Cardiac muscle cell (in vitro differentiated cells and primary cell): ENCODE results near the gene PARD3. TPM values are rescaled to one million over a fixed set of nuclear protein-coding genes. Genes with fewer than 3 reads are reported as not detected.

ENCODE experiments used
- DNase-seq, 2 donors: peaks; one replicate each; pipeline versions ENCODE4 v3.0.0 to v3.0.0-alpha.2; 2010 to 2017; ENCODE audit warnings: low read depth in 1 of 2, low spot score in 1 of 2
- H3K27ac ChIP-seq: fragments of 200-600 bp; sonication (generic); 2 replicates; pipeline ENCODE4 v1.5.1; 2016
- H3K27me3 ChIP-seq: fragments of 200-600 bp; sonication (generic); 2 replicates; pipeline ENCODE4 v1.6.0; 2016; ENCODE audit warnings: control low read depth
- H3K36me3 ChIP-seq: fragments of 200-600 bp; sonication (generic); 2 replicates; pipeline ENCODE4 v1.5.1; 2016; ENCODE audit warnings: control low read depth
- H3K4me1 ChIP-seq: fragments of 200-600 bp; sonication (generic); 2 replicates; pipeline ENCODE4 v1.8.1; 2017; ENCODE audit warnings: low read depth, mild to moderate bottlenecking, mixed run types
- H3K4me3 ChIP-seq: fragments of 200-600 bp; sonication (generic); 2 replicates; pipeline ENCODE4 v1.5.1; 2016; ENCODE audit warnings: mild to moderate bottlenecking
- H3K9me3 ChIP-seq: fragments of 200-600 bp; sonication (generic); 2 replicates; pipeline ENCODE4 v1.5.1; 2017; ENCODE audit warnings: low read depth, mild to moderate bottlenecking, control low read depth
- CTCF ChIP-seq: IDR thresholded peaks from 2 replicates; pipeline ENCODE4 v1.5.1; 2012; ENCODE audit warnings: low read depth, mild to moderate bottlenecking, low read length
- polyA plus RNA-seq: library from polyadenylated mRNA; unstranded; fragments of >200 nt; fragmentation: Nextera tagmentation; extraction: Ambion mirVana; gene quantifications from 2 replicates; pipeline ENCODE4 v1.2.1, GENCODE V29; 2016
- total RNA-seq: library from RNA; depleted of rRNA; stranded (reverse); fragments of >200 nt; gene quantifications from 2 replicates; pipeline ENCODE4 v1.2.3, GENCODE V29; 2016

Gene PARD3
- total and polyA plus RNA-seq, 2 experiments from 2014 or later, result 36.5 to 64.8 TPM

- Histone ChIP-seq H3K27me3 (no peaks in the 10 kb centered on the region), H3K27ac (no peak overlapping the region), H3K36me3 (no peaks in the 10 kb centered on the region), H3K4me1 (no peaks in the 10 kb centered on the region), H3K9me3 (no peaks in the 10 kb centered on the region), H3K4me3 (no peak overlapping the region)
- TF ChIP-seq CTCF, result no peak
- DNase-seq, result no peak
Observed at GRCh38 chr10:34520510-34520909, 294.6 kb downstream of the PARD3 start.

- TF ChIP-seq CTCF, result no peak
- no peak for DNase-seq
- H3K36me3 ChIP-seq, result no peaks in the 10 kb centered on the region
- no peaks in the 10 kb centered on the region for H3K27me3 ChIP-seq
- no peak overlapping the region for H3K4me3 ChIP-seq
- no peak overlapping the region for H3K27ac ChIP-seq
- H3K4me1 ChIP-seq, result no peaks in the 10 kb centered on the region
- no peaks in the 10 kb centered on the region for H3K9me3 ChIP-seq
Observed at GRCh38 chr10:34520084-34520483, 295.0 kb downstream of the PARD3 start.

- H3K9me3 ChIP-seq, result no peaks in the 10 kb centered on the region
- H3K4me3 ChIP-seq, result no peak overlapping the region
- H3K27me3 ChIP-seq, result no peaks in the 10 kb centered on the region
- no peak overlapping the region for H3K27ac ChIP-seq
- peaks cover 5% of the 10 kb centered on the region for H3K4me1 ChIP-seq
- no peak for TF ChIP-seq CTCF
- no peak for DNase-seq
- H3K36me3 ChIP-seq, result no peaks in the 10 kb centered on the region
Observed at GRCh38 chr10:34514290-34514689, 300.8 kb downstream of the PARD3 start.

GRCh38 chr10:34513636-34514035, 301.5 kb downstream of the PARD3 start:
- DNase-seq, result no peak
- no peaks in the 10 kb centered on the region for H3K9me3 ChIP-seq
- no peak overlapping the region for H3K4me3 ChIP-seq
- H3K27ac ChIP-seq, result no peak overlapping the region
- H3K27me3 ChIP-seq, result no peaks in the 10 kb centered on the region
- no peak for TF ChIP-seq CTCF
- H3K4me1 ChIP-seq, result peaks cover 5% of the 10 kb centered on the region
- no peaks in the 10 kb centered on the region for H3K36me3 ChIP-seq

GRCh38 chr10:34507217-34507616, 307.9 kb downstream of the PARD3 start:
- TF ChIP-seq CTCF, result no peak

GRCh38 chr10:34506786-34507185, 308.3 kb downstream of the PARD3 start:
- no peaks in the 10 kb centered on the region for H3K36me3 ChIP-seq
- no peak overlapping the region for H3K27ac ChIP-seq
- DNase-seq, result no peak
- H3K4me1 ChIP-seq, result peaks cover 8% of the 10 kb centered on the region
- TF ChIP-seq CTCF, result no peak
- no peak overlapping the region for H3K4me3 ChIP-seq
- no peaks in the 10 kb centered on the region for H3K27me3 ChIP-seq
- no peaks in the 10 kb centered on the region for H3K9me3 ChIP-seq

More at GRCh38 chr10:34507217-34507616, 307.9 kb downstream of the PARD3 start:
- H3K4me1 ChIP-seq, result peaks cover 8% of the 10 kb centered on the region
- H3K36me3 ChIP-seq, result no peaks in the 10 kb centered on the region
- H3K9me3 ChIP-seq, result no peaks in the 10 kb centered on the region
- DNase-seq, result no peak
- no peak overlapping the region for H3K4me3 ChIP-seq
- no peaks in the 10 kb centered on the region for H3K27me3 ChIP-seq
- no peak overlapping the region for H3K27ac ChIP-seq
